GM12864 (cell line): ENCODE data around the gene KCNMA1.

Source experiments
- DNase-seq: peaks from one replicate; pipeline ENCODE4 v3.0.0-alpha.2; 2011; ENCODE audit warnings: low read depth
- H3K4me3 ChIP-seq: 2 replicates; pipeline ENCODE4 v1.5.1; 2011; ENCODE audit warnings: mild to moderate bottlenecking, low read depth, low read length, control low read depth
- TF ChIP-seq, protein P1 (sequence below): IDR thresholded peaks from 2 replicates; pipeline ENCODE4 v1.5.1; 2011; ENCODE audit warnings: low read depth, mild to moderate bottlenecking, moderate library complexity, low read length, control low read depth, inconsistent platforms; ENCODE audit errors: missing control alignments

Gene KCNMA1

DNA sequence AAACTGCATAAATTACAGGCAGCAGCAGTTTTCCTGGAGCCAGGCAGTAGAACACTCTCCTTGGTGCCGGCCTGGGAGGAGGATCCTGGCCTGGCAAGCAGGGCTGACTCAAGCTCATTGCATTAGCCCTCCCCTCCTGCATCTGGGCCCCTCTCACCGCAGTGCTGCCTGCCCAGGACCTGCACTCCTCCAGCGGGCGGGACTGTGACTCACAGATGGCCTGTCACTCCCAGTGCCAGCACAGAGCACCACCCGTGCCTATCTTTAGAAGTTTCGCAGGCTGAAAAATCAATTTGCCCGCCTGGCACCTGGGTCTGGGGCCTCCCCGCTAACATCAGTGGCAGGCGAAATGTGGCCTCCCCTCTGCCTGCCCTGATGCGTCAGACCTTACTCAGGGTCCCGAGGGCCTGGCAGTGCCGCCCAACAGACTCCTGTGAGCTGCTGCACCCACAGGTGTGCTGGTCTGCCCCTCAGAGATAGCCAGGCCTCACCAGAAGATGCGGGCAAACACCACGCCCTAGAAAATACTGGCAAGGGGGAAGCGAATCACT lies 123.8 kb downstream of the KCNMA1 start:
- no peak for DNase-seq
- TF ChIP-seq, protein P1, sequence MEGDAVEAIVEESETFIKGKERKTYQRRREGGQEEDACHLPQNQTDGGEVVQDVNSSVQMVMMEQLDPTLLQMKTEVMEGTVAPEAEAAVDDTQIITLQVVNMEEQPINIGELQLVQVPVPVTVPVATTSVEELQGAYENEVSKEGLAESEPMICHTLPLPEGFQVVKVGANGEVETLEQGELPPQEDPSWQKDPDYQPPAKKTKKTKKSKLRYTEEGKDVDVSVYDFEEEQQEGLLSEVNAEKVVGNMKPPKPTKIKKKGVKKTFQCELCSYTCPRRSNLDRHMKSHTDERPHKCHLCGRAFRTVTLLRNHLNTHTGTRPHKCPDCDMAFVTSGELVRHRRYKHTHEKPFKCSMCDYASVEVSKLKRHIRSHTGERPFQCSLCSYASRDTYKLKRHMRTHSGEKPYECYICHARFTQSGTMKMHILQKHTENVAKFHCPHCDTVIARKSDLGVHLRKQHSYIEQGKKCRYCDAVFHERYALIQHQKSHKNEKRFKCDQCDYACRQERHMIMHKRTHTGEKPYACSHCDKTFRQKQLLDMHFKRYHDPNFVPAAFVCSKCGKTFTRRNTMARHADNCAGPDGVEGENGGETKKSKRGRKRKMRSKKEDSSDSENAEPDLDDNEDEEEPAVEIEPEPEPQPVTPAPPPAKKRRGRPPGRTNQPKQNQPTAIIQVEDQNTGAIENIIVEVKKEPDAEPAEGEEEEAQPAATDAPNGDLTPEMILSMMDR: no peak
- H3K4me3 ChIP-seq: no peak overlapping the region

DNA sequence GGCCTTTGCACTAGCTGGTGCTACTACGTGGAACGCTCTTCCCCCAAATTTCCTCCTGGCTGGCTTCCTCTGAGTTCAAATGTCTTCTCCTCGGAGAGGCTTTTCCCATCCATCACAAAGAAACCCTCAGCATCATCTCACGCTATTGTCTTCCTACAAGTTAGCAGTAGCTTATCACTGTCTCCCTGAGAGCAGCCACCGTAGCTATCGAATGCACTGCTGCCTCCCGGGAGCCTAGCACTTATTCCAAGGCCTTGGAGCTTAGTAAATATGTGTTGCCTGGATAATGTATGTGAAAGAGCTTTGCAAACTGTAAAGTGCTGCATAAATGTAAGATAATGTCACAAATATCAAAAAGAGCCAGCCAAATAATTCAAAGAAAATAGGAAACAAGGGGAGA lies 124.4 kb downstream of the KCNMA1 start:
- H3K4me3 ChIP-seq: no peak overlapping the region
- DNase-seq: no peak
- TF ChIP-seq, protein P1: no peak

DNA sequence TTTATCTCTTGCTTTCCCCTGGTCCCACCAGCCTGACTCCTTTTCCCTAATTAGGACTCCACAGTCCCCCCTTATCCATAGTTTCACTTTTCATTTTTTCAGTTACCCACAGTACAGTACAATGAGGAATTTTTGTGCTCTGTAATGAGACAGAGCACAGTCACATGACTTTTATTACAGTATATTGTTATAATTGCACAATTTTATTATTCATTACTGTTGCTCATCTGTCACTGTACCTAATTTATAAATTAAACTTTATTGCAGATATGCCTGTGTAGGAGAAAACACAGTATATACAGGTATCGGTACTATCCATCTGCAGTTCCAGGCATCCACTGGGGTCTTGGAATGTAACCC lies 125.4 kb downstream of the KCNMA1 start:
- TF ChIP-seq, protein P1: no peak
- no peak overlapping the region for H3K4me3 ChIP-seq
- no peak for DNase-seq

DNA sequence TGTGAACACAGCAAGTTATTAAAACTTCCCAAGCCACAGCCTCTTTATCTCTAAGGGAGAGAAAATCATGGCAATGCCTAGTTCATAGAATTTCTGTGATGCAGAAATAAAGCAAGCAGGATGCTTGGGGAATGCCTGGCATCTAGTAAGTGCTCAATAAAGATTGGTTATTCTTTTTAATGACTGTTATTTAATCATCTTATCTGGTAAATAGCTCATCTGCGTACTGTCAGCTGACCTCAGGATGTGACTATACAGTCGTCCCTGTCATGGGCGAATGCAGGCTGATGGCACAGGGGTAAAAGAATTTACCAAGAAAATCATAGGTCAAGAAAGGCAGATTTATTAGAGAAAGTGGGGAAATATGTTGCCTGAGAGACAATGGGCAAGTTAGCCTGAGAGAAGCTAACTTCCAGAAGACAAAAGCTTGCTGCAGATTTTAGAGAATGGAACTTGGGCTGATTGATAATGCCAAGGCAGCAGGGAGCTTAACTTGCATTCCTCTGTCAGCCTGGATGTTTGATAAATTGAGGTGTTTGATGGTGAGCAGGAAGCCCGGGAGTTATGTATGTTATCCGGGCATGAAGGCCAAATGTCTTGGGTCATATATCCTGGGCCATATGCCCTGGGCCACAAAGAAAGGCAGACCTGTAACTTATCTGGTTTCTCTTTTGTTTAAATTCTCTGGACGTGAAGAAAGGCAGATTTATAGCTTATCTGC lies 126.0 kb downstream of the KCNMA1 start:
- DNase-seq: no peak
- no peak overlapping the region for H3K4me3 ChIP-seq
- TF ChIP-seq, protein P1: no peak

GRCh38 chr10:77510695-77511094 lies 126.9 kb downstream of the KCNMA1 start:
- TF ChIP-seq, protein P1: no peak
- no peak for DNase-seq
- no peak overlapping the region for H3K4me3 ChIP-seq

- TF ChIP-seq, protein P1: no peak
- no peak for DNase-seq
Observed at GRCh38 chr10:77510294-77510693, 127.3 kb downstream of the KCNMA1 start.

GRCh38 chr10:77509391-77509790 lies 128.2 kb downstream of the KCNMA1 start:
- TF ChIP-seq, protein P1: no peak
- no peak for DNase-seq
- no peak overlapping the region for H3K4me3 ChIP-seq

More at GRCh38 chr10:77510294-77510693, 127.3 kb downstream of the KCNMA1 start:
- H3K4me3 ChIP-seq: no peak overlapping the region
